Measurements from ENCODE around the gene USP10. TPM values are rescaled to one million over a fixed set of nuclear protein-coding genes. Genes with fewer than 3 reads are reported as not detected.

Gene USP10
- total RNA-seq, 1 donor from 2014 or later: 73.4 TPM

DNA sequence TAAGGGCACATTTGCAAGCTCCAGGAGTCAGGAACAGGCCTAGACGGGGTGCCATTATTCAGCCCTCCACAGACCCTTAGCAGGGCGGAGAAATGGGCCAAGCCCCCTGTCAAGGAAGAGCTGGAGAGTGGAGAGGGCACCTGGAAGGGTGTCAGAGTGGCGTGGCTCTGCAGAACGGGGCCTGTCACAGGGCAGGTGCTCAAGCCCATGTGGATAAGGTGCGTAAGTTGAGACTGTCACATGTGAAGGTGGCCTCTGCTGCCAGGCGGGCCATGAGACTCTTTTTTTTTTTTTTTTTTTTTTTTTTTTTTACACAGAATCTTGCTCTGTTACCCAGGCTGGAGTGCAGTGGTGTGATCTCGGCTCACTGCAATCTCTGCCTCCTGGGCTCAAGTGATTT is 108.0 kb downstream of the USP10 start:
- DNase-seq (ENCODE audit: low read depth): no peak
- no peak overlapping the region for H3K4me3 ChIP-seq (ENCODE audit: low read depth, low read length)
- TF ChIP-seq, protein P1, sequence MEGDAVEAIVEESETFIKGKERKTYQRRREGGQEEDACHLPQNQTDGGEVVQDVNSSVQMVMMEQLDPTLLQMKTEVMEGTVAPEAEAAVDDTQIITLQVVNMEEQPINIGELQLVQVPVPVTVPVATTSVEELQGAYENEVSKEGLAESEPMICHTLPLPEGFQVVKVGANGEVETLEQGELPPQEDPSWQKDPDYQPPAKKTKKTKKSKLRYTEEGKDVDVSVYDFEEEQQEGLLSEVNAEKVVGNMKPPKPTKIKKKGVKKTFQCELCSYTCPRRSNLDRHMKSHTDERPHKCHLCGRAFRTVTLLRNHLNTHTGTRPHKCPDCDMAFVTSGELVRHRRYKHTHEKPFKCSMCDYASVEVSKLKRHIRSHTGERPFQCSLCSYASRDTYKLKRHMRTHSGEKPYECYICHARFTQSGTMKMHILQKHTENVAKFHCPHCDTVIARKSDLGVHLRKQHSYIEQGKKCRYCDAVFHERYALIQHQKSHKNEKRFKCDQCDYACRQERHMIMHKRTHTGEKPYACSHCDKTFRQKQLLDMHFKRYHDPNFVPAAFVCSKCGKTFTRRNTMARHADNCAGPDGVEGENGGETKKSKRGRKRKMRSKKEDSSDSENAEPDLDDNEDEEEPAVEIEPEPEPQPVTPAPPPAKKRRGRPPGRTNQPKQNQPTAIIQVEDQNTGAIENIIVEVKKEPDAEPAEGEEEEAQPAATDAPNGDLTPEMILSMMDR (conservative IDR thresholded peaks at IDR 0.05; ENCODE audit: low read depth, low read length): no peak

DNA sequence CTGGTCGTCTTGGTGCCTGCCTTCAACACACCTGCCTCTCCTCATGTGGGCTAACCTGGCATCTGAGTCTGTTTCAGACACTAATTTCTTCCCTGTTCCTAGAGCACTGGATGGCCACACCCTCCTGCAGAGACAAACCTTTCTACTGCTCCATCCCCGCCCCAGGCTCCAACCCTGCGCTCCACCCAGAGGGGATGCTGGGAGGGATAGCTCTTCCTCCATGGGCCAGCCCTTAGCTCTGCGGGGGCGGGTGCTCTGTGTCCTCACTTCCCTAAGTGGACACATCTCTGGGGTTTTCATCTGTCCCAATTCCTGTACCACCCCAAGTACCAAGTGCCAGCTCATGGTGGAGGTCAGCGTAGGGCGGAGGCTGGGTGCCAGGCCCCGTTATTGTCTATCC is 109.0 kb downstream of the USP10 start:
- TF ChIP-seq, protein P1 (conservative IDR thresholded peaks at IDR 0.05; ENCODE audit: low read depth, low read length): no peak
- no peak for DNase-seq (ENCODE audit: low read depth)
- H3K4me3 ChIP-seq (ENCODE audit: low read depth, low read length): no peak overlapping the region

DNA sequence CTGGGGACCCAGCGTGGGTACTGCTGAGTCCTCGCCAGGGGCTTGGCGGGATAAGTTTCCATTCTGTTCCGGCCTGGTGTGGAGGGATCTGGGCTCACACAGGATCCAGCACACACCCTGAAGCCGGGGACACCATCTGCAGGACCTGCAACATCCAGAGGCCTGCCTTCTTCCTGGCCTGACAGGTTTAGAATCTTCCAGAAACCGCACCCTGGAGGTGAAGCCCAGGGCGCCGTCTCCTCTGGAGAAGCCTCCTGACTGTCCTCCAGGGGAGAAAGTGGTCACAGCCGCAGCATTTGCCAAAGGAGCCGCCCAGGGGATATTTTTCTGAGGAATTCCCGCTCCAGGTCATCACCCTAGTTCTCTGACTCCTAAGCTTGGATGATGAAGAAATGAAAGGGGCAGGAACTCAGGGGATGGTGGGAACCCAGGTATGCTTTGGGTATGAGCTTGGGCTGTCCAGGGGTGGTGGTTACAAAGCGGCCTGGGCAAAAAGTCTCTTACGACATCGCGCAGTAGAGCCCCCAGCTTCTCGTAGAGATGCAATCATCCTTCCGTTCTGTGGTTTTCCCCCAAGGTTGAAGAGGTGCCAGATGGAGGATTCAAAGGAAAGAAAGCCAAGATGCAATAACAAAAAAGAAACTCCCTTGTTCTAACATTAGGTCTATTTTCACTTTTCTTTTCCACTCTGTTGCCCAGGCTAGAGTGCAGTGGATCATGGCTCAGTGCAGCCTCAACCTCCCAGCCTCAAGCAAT is 110.9 kb downstream of the USP10 start:
- TF ChIP-seq, protein P1 (conservative IDR thresholded peaks at IDR 0.05; ENCODE audit: low read depth, low read length): no peak
- no peak for DNase-seq (ENCODE audit: low read depth)
- no peak overlapping the region for H3K4me3 ChIP-seq (ENCODE audit: low read depth, low read length)

DNA sequence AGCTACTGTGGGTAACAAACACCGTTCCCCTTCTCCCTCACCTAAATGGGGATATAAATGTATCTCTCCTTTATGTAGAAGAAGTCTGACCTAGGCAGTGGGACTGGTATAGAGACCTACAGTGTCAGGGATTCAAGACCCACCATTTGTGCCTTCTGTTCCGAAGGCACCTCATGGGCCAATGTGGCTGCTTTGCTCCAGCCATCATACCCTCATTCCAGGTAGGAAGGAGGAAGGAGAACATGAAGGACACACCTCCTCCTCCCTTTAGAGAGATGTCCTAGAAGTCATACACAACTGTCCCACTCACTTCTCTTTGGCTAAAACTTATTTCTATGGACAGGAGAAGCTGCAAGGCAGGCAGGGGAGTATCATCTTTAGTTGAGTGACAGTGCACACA is 111.7 kb downstream of the USP10 start:
- TF ChIP-seq, protein P1 (conservative IDR thresholded peaks at IDR 0.05; ENCODE audit: low read depth, low read length): no peak
- DNase-seq (ENCODE audit: low read depth): no peak
- no peak overlapping the region for H3K4me3 ChIP-seq (ENCODE audit: low read depth, low read length)

DNA sequence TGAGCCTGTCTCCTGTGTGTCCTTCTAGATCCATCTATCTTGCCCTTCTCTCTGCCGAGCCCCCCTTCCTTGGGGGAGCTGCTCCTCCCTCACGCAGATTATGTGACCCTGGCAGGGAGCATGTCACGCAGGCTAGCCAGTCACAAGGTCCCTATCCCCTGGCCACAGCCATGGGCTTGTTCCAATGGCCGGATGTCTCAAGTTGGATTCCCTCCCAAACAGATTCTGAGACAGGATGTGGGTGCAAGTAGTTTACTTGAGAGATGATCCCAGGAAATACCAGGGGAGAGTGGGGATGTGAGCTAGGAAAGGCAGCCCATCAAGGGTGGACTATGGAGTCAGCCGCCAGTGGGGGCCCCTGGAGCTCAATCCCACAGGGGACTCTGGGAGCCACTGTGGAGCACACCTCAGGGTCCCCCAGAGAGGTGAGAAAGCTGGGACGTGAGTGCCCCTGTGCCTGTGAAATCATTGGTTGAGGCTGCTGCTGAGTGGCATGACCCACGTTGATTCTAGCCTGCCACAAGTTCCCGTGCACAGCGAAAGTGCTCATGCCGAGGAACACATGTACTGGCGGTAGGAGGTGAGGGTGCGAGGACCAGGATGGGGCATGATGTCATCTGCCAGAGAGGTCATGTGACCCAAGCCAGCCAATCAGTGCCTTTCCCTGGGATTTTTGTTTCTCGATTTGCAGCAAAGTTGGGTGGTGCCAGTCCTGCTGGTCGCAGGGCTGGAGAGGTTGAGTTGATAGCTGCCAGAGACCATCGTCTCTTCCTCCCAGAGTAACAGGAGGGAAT is 113.5 kb downstream of the USP10 start:
- DNase-seq (ENCODE audit: low read depth): no peak
- TF ChIP-seq, protein P1 (conservative IDR thresholded peaks at IDR 0.05; ENCODE audit: low read depth, low read length): no peak
- H3K4me3 ChIP-seq (ENCODE audit: low read depth, low read length): no peak overlapping the region

DNA sequence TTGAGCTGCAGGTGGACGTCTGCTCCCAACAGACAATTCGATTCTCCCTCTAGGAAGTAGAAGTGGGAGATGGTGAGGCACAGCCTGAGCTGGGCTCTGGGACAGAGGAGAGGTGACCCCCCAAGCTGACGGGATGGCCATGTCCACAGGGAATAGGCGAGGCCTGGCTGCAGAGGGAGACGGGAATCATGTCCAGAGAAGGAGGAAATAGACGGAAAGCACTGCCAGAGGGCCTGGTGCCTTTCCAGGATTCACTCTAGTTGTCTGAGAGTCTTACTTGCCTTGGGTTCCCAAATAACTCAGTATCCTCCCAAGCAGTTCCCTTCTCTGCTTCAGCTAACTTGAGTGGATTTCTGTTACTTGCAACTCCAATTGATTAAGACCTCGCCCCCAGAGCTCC is 115.7 kb downstream of the USP10 start:
- no peak overlapping the region for H3K4me3 ChIP-seq (ENCODE audit: low read depth, low read length)
- TF ChIP-seq, protein P1 (conservative IDR thresholded peaks at IDR 0.05; ENCODE audit: low read depth, low read length): no peak
- no peak for DNase-seq (ENCODE audit: low read depth)
